A673 (cell line): Measurements from ENCODE around the gene ARHGEF19. TPM values are rescaled to one million over a fixed set of nuclear protein-coding genes. Genes with fewer than 3 reads are reported as not detected.

ENCODE experiments used
- BruUV-seq: library from RNA; stranded (reverse); fragments of 400-500 nt; replicated peaks from 2 replicates; lab custom pipeline; 2021; lab: Mats Ljungman, UMichigan
- CTCF ChIA-PET: fragments of 300-600 bp; sonication (Branson Sonifier 250); formaldehyde crosslinking; loops from one replicate; lab custom pipeline; 2022; ENCODE audit warnings: antibody characterized with exemption; lab: Charles Lee
- POLR2A ChIA-PET: fragments of 300-600 bp; sonication (Branson Sonifier 250); formaldehyde crosslinking; loops from one replicate; lab custom pipeline; 2022; ENCODE audit warnings: antibody characterized with exemption; ENCODE audit not compliant: low non-redundant PET; lab: Charles Lee
- DNase-seq: peaks from one replicate; pipeline ENCODE4 v3.0.0-alpha.2; 2015; ENCODE audit warnings: low spot score
- H3K27ac ChIP-seq: fragments of 200-600 bp; sonication (generic); 2 replicates; pipeline ENCODE4 v1.5.1; 2016; ENCODE audit warnings: mixed run types, low read depth, mild to moderate bottlenecking, mixed read lengths, antibody characterized with exemption, low read length; ENCODE audit not compliant: poor library complexity, severe bottlenecking
- H3K27me3 ChIP-seq: fragments of 200-600 bp; sonication (generic); replicated peaks from 2 replicates; pipeline ENCODE4 v1.6.1; 2017; ENCODE audit warnings: mixed run types, low read depth, mild to moderate bottlenecking, mixed read lengths, antibody characterized with exemption, low read length; ENCODE audit not compliant: insufficient read depth, poor library complexity
- H3K36me3 ChIP-seq: fragments of 200-600 bp; sonication (generic); 2 replicates; pipeline ENCODE4 v1.6.1; 2016; ENCODE audit warnings: mixed run types, mild to moderate bottlenecking, mixed read lengths, antibody characterized with exemption, low read length; ENCODE audit not compliant: insufficient read depth, poor library complexity, severe bottlenecking
- H3K4me1 ChIP-seq: fragments of 200-600 bp; sonication (generic); 2 replicates; pipeline ENCODE4 v1.6.1; 2017; ENCODE audit warnings: mixed run types, mild to moderate bottlenecking, mixed read lengths, antibody characterized with exemption, low read length; ENCODE audit not compliant: insufficient read depth, poor library complexity, severe bottlenecking
- H3K4me3 ChIP-seq: fragments of 200-600 bp; sonication (generic); 2 replicates; pipeline ENCODE4 v1.5.1; 2016; ENCODE audit warnings: low read depth, mixed run types, mild to moderate bottlenecking, mixed read lengths, low read length; ENCODE audit not compliant: poor library complexity, severe bottlenecking
- H3K9me3 ChIP-seq: fragments of 200-600 bp; sonication (generic); 2 replicates; pipeline ENCODE4 v1.6.1; 2016; ENCODE audit warnings: mixed run types, low read depth, mild to moderate bottlenecking, mixed read lengths, antibody characterized with exemption, low read length; ENCODE audit not compliant: poor library complexity, severe bottlenecking
- EZH2 ChIP-seq: fragments of 200-600 bp; sonication (generic); IDR thresholded peaks from 2 replicates; pipeline ENCODE4 v1.6.1; 2017; ENCODE audit warnings: borderline replicate concordance, low read depth, mild to moderate bottlenecking, mixed read lengths, antibody characterized with exemption, low read length; ENCODE audit not compliant: poor library complexity, severe bottlenecking
- intact Hi-C: fragments of 100-400 bp; cut with micrococcal nuclease; formaldehyde crosslinking; loops from one replicate; pipeline ENCODE4 v1.10.0; 2022; ENCODE audit not compliant: unreplicated experiment
- total RNA-seq: library from RNA; stranded (reverse); gene quantifications from 2 replicates; pipeline ENCODE4 v1.2.3, GENCODE V29; 2021
- TF ChIP-seq, protein P1 (sequence below): fragments of 300-800, 200-600 bp; sonication (generic); conservative IDR thresholded peaks from 2 replicates; pipeline ENCODE4 v1.5.1; 2017; ENCODE audit warnings: low read depth, mild to moderate bottlenecking, antibody characterized with exemption, low read length, moderate library complexity, mixed read lengths

The ARHGEF19 gene
- total RNA-seq, 1 experiment from 2014 or later, result 5.2 TPM

DNA sequence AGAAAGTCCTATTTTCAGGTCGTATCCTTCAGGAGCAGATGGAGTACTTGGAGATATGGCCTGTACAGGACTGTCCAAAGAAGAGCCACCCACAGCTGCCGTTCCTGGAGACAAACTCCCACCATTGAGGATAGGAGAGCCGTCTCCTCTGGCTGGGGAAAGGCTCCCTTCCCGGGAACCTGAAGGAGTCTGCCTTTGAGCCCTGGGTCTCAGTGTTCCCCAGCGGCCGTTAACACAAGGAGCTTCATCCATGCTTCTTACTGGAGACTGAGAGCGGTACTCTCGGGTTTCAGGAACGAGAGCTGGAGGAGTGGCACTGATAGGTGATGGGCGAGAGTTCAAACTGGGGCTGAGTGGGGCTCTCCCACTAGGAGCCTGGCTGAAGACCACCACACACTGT is 38.9 kb upstream of the ARHGEF19 start:
- no peak overlapping the region for H3K27ac ChIP-seq
- peaks cover 41% of the 10 kb centered on the region for H3K4me1 ChIP-seq
- DNase-seq, result no peak
- H3K4me3 ChIP-seq, result no peak overlapping the region
- ChIA-PET POLR2A (no interaction called here), CTCF (no interaction called here)
- H3K27me3 ChIP-seq, result no peaks in the 10 kb centered on the region
- no peak for TF ChIP-seq EZH2
- TF ChIP-seq, protein P1, sequence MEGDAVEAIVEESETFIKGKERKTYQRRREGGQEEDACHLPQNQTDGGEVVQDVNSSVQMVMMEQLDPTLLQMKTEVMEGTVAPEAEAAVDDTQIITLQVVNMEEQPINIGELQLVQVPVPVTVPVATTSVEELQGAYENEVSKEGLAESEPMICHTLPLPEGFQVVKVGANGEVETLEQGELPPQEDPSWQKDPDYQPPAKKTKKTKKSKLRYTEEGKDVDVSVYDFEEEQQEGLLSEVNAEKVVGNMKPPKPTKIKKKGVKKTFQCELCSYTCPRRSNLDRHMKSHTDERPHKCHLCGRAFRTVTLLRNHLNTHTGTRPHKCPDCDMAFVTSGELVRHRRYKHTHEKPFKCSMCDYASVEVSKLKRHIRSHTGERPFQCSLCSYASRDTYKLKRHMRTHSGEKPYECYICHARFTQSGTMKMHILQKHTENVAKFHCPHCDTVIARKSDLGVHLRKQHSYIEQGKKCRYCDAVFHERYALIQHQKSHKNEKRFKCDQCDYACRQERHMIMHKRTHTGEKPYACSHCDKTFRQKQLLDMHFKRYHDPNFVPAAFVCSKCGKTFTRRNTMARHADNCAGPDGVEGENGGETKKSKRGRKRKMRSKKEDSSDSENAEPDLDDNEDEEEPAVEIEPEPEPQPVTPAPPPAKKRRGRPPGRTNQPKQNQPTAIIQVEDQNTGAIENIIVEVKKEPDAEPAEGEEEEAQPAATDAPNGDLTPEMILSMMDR, result no peak
- H3K36me3 ChIP-seq, result peaks cover 19% of the 10 kb centered on the region
- no peaks in the 10 kb centered on the region for H3K9me3 ChIP-seq
- intact Hi-C loops, result no loop called here
- no TSS peak for BruUV-seq

DNA sequence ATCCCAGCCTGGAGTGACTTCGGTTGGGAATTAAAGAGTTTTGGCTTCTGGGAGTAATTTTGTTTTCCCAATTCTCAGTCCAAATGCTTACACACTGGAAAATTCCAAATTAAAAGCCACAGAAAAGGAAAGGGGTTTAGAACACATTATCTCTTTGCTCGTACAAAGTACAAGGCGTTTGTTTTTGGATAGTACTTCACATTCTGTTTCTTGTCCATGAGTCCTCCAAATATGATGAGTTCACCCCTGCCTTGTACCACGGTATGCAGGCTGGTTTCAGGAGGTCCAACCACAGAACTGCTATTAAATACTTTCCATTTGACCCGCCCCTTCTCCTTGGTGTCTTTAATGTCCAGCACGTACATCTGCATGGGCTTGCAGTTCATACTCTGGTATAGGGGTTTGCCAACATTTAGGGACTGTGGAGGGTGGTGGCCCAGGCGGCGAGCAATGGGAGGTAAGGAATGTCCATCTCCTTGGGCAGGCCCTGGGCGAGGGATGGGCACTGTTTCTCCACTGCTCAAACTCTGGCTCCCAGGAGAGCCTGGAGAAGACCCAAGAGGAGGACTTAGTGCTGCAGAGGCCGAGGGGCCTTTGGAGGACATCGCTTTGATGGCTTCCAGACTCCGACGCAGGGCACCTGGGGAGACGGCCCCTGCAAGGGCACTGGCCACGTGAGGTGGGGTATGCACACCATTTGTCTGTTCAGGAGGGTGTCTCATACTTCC is 38.2 kb upstream of the ARHGEF19 start:
- Histone ChIP-seq H3K4me3 (no peak overlapping the region), H3K27me3 (no peaks in the 10 kb centered on the region), H3K4me1 (peaks cover 41% of the 10 kb centered on the region), H3K27ac (no peak overlapping the region), H3K9me3 (no peaks in the 10 kb centered on the region), H3K36me3 (peaks cover 18% of the 10 kb centered on the region)
- intact Hi-C loops, result no loop called here
- POLR2A ChIA-PET, result no interaction called here
- TF ChIP-seq EZH2, result no peak
- TF ChIP-seq, protein P1, result no peak
- CTCF ChIA-PET, result no interaction called here
- no peak for DNase-seq
- BruUV-seq, result TSS peak; percentile 18

DNA sequence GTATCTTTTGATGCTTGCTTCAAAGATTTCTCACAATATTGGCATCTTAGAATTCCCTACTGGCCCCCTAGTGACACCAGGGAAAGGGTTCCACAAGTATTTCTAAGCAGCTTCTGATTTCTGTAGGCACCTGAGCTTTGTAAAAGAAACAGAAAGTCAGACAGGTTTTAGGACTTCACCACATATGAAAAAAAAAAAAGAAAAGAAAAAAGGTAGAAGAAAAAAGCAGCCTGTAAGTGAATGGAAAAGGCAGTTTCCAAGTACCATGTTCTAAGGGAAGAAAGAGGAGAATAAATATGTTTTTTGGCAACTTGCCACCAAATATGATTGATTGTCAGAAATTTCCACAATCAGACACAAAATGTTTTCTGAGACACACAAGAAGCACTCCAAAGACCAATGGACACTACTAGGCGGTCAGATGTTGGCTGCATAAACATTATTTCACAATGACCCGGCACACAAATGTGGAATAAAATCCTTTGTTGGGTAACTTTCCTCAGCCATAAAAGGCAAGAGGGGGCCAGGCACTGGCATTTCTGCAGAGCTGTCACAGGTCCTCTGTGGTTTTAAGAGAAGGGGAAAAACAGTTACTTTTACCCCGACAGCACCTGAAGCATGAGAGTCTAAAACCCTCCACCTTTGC is 37.3 kb upstream of the ARHGEF19 start:
- no peak for DNase-seq
- Histone ChIP-seq H3K4me3 (no peak overlapping the region), H3K36me3 (peaks cover 13% of the 10 kb centered on the region), H3K4me1 (peaks cover 38% of the 10 kb centered on the region), H3K27ac (peak overlapping the region; percentile 81), H3K9me3 (no peaks in the 10 kb centered on the region), H3K27me3 (no peaks in the 10 kb centered on the region)
- TF ChIP-seq EZH2, result no peak
- TF ChIP-seq, protein P1, result no peak
- POLR2A ChIA-PET, result no interaction called here
- CTCF ChIA-PET, result interaction anchor here (0.7 kb wide), 1 partner anchor 61 kb away, joined by 6 read pairs; no protein-coding TSS in a partner anchor
- BruUV-seq, result no TSS peak
- intact Hi-C loops, result loop anchor here (10.0 kb wide), 1 partner anchor 115 kb away; the partner anchor contains the start of gene SZRD1
